ENCODE data around the gene TSPAN10. TPM values are rescaled to one million over a fixed set of nuclear protein-coding genes. Genes with fewer than 3 reads are reported as not detected.
A peak's percentile ranks its signal among the peaks of the same experiment; 100 is the strongest.

TSPAN10 gene
- total and polyA plus RNA-seq, 9 of the 15 experiments (the other 6 are each of a cell fraction or from before 2014, with no cell fraction given) = 0.05 to 0.31 (median 0.13) TPM; not detected in 1

DNA sequence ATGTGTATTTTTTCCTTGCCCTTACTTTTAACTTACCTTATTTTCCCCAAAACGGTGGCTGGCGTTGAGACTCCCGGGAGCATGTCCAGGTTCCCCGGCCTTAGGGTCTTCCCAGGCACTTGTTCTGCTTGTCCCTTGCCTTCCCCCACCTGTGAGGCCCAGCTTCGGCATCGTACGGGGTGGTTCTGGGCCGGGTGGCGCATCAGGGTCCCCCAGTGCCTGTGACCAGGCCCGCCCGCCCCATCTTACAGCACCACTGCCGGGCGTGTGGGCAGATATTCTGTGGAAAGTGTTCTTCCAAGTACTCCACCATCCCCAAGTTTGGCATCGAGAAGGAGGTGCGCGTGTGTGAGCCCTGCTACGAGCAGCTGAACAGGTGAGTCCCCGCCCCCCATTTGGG lies 54.2 kb downstream of the TSPAN10 start (continued):
- TF ChIP-seq ZNF280A (IDR thresholded peaks at IDR 0.05; ENCODE audit: low read depth, partially characterized antibody) = no peak
- TF ChIP-seq MTA2 (IDR thresholded peaks at IDR 0.05; ENCODE audit: low read depth) = no peak
- no peak for TF ChIP-seq BDP1 (IDR thresholded peaks at IDR 0.05; ENCODE audit: insufficient read depth, insufficient read length)
- no peak for TF ChIP-seq NCOR1 (IDR thresholded peaks at IDR 0.05)

DNA sequence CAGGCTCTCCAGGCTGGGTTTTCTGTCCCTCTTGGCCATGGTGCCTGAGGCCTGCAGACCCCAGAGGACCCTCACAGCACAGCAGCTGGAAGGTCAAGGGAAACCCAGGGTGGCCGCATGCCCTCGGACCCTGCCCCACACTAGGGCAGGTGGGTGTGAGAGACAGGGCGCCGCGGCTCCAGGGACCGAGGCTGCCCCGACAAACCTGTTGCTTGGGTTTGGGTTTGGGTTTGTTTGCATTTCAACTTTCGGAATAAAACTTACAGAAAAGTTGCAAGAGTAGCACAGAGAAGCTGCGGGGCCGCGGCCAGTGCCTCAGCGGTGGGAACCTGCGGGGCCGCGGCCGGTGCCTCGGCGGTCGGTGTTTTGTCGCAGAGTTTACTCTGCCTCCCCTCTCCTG lies 54.6 kb downstream of the TSPAN10 start:
- peaks cover 7% of the 10 kb centered on the region; the same call in 1 of the 3 replicates for H3K79me2 ChIP-seq (ENCODE audit: control insufficient read depth, insufficient read depth, low read length)
- H4K20me1 ChIP-seq (replicated peaks; ENCODE audit: control insufficient read depth, insufficient read depth, low read length) = peaks cover 9% of the 10 kb centered on the region; the same call in 1 of the 2 replicates
- H3K4me2 ChIP-seq (ENCODE audit: insufficient read depth, low read length) = no peak overlapping the region
- H2AFZ ChIP-seq (ENCODE audit: low read depth, low read length) = no peak overlapping the region
- BruUV-seq (replicated peaks) = no TSS peak
- no peak overlapping the region for H3K9ac ChIP-seq (ENCODE audit: insufficient read depth in 1 of 2, low read depth in 2 of 2, low read length in 2 of 2)
- peaks cover 100% of the 10 kb centered on the region; the same call in 2 of the 3 replicates for H3K36me3 ChIP-seq (ENCODE audit: control insufficient read depth, insufficient read depth, low read length)
- in situ Hi-C loops (cut with MboI) (no loop called here), intact Hi-C loops (cut with micrococcal nuclease) (no loop called here)
- peaks cover 3% of the 10 kb centered on the region for H3K9me1 ChIP-seq (ENCODE audit: control insufficient read depth, insufficient read depth, low read length)
- no peak overlapping the region for H3K4me3 ChIP-seq
- ChIA-PET POLR2A (interaction anchor here (0.6 to 4.7 kb wide), 5 partner anchors 8 to 167 kb away, joined by 3 to 41 read pairs (median 4); partner anchors contain the start of gene MRPL12), CTCF (ENCODE audit: low intra/inter-chr PET ratio) (no interaction called here)
- TF ChIP-seq PCBP1 (IDR thresholded peaks at IDR 0.05; ENCODE audit: low read depth, low read length, poor library complexity, severe bottlenecking) (no peak), FOXA3 (CRISPR knock-in tag; conservative IDR thresholded peaks at IDR 0.05 in 1 of 2, IDR thresholded peaks at IDR 0.05 in 1 of 2) (no peak), TCF3 (CRISPR knock-in tag; IDR thresholded peaks at IDR 0.05) (no peak)
- TF ChIP-seq, protein P1, sequence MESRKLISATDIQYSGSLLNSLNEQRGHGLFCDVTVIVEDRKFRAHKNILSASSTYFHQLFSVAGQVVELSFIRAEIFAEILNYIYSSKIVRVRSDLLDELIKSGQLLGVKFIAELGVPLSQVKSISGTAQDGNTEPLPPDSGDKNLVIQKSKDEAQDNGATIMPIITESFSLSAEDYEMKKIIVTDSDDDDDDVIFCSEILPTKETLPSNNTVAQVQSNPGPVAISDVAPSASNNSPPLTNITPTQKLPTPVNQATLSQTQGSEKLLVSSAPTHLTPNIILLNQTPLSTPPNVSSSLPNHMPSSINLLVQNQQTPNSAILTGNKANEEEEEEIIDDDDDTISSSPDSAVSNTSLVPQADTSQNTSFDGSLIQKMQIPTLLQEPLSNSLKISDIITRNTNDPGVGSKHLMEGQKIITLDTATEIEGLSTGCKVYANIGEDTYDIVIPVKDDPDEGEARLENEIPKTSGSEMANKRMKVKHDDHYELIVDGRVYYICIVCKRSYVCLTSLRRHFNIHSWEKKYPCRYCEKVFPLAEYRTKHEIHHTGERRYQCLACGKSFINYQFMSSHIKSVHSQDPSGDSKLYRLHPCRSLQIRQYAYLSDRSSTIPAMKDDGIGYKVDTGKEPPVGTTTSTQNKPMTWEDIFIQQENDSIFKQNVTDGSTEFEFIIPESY (CRISPR knock-in tag; IDR thresholded peaks at IDR 0.05) = peak; percentile 43; the same call in 1 of the 2 replicates
- peaks cover 0 to 64% of the 10 kb centered on the region in 2 experiments; a peak in 2 of 5 replicates for H3K4me1 ChIP-seq (replicated peaks in 1 of 2; ENCODE audit: control insufficient read depth in 2 of 2, insufficient read depth in 2 of 2, low read length in 2 of 2)
- DNase-seq (ENCODE audit: extremely low read depth in 1 of 4, low spot score in 3 of 4) (no peak), FAIRE-seq (no peak), ATAC-seq (no peak)
- WGBS (ENCODE audit: insufficient coverage, low coverage, missing lambda C conversion rate) = 96% methylated on average over 20 of the region's 20 CpGs
- no peaks in the 10 kb centered on the region for H3K9me3 ChIP-seq (replicated peaks; ENCODE audit: control insufficient read depth, insufficient read depth, low read depth, low read length)
- no peaks in the 10 kb centered on the region for H3K27me3 ChIP-seq (ENCODE audit: control insufficient read depth in 2 of 2, insufficient read depth in 2 of 2, low read length in 2 of 2)
- H3K27ac ChIP-seq (ENCODE audit: extremely low read depth, low read depth, low read length) = no peak overlapping the region
